Lower leg skin (tissue), 4 donors: ENCODE measurements around the gene FCSK. TPM values are rescaled to one million over a fixed set of nuclear protein-coding genes. Genes with fewer than 3 reads are reported as not detected.

ENCODE experiments used
- DNase-seq, 2 donors: peaks; one replicate each; pipeline ENCODE4 v3.0.0-alpha.2; 2019; ENCODE audit warnings: low spot score in 2 of 2
- H3K4me3 ChIP-seq: fragments of 200-600 bp; sonication (generic); 2 replicates; pipeline ENCODE4 v1.5.1; 2017; ENCODE audit warnings: mild to moderate bottlenecking, low read depth; ENCODE audit not compliant: poor library complexity, severe bottlenecking
- POLR2A ChIP-seq, 2 donors: fragments of 450-650 bp; IDR thresholded peaks; one replicate each; pipeline ENCODE4 v1.6.1; 2016 to 2017; ENCODE audit warnings: antibody characterized with exemption in 2 of 2, mild to moderate bottlenecking in 1 of 2, moderate library complexity in 1 of 2
- WGBS, 2 donors: methylation state at CpG; one replicate each; pipeline ENCODE4 v1.1.5; 2018; 5-methylcytosine and 5-hydroxymethylcytosine counted together
- intact Hi-C: fragments of 100-400 bp; cut with DNase I; formaldehyde crosslinking; loops from one replicate; pipeline ENCODE4 v1.15.0; 2023; ENCODE audit warnings: low total_unique reads
- total RNA-seq, 4 donors: library from RNA; depleted of rRNA; stranded (reverse); fragments of >200 nt; gene quantifications; one replicate each; pipeline ENCODE4 v1.1.0, GENCODE V29; 2016
- TF ChIP-seq, protein P1 (sequence below), 3 donors: fragments of 450-650 bp; IDR thresholded peaks; one replicate each; pipeline ENCODE4 v1.5.1; 2016; ENCODE audit warnings: antibody characterized with exemption in 3 of 3, mild to moderate bottlenecking in 3 of 3, moderate library complexity in 2 of 3

The FCSK gene
- total RNA-seq, 4 donors from 2014 or later, result 17.9 to 31.7 (median 23.4) TPM

DNA sequence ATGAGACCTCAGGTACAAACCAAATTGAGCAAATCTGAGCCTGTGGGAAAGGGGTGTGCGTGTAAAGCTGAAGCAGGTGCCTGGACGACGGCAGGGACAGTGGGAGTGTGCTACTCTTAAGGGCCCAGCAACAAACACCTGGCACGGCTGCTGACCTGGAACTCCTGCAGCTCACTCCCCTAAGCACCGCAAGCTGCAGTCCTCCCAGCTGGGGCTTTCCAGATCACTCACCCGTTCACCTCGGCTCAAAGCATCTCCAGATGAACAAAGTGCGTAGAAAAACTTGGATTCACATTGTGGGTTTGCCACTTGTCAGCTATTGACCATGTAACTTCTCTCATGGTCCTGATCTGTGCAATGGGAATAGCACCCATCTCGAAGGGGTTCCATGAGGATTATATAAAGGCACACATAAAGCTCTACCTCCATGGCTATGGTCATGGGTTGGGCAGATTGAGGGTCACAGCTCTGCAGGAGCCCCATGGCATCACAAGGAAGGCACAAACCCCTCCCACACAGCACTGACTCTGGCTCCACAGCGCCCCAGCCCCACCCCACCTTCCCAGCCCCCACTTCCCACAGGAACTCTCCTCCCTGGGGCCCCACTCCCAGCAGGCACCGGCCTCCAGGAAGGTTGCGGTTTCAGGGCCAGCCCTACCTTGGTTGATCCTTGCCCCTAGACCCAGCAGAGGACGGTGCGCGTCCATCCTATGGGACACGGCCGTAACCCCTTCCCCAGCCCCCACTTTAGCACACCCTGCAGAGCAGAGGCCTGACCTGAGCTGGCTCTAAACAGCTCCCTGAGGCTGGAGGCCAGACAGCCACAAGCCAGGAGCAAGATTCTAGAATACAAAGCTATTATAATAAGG is 37.4 kb upstream of the FCSK start:
- DNase-seq, result no peak
- H3K4me3 ChIP-seq, result no peak overlapping the region
- intact Hi-C loops, result no loop called here
- WGBS, 2 donors, result 90 to 95% methylated on average over 17 of the region's 17 CpGs
- no peak for TF ChIP-seq POLR2A (IDR thresholded peaks at IDR 0.05)
- TF ChIP-seq, protein P1, sequence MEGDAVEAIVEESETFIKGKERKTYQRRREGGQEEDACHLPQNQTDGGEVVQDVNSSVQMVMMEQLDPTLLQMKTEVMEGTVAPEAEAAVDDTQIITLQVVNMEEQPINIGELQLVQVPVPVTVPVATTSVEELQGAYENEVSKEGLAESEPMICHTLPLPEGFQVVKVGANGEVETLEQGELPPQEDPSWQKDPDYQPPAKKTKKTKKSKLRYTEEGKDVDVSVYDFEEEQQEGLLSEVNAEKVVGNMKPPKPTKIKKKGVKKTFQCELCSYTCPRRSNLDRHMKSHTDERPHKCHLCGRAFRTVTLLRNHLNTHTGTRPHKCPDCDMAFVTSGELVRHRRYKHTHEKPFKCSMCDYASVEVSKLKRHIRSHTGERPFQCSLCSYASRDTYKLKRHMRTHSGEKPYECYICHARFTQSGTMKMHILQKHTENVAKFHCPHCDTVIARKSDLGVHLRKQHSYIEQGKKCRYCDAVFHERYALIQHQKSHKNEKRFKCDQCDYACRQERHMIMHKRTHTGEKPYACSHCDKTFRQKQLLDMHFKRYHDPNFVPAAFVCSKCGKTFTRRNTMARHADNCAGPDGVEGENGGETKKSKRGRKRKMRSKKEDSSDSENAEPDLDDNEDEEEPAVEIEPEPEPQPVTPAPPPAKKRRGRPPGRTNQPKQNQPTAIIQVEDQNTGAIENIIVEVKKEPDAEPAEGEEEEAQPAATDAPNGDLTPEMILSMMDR (IDR thresholded peaks at IDR 0.05), result no peak

DNA sequence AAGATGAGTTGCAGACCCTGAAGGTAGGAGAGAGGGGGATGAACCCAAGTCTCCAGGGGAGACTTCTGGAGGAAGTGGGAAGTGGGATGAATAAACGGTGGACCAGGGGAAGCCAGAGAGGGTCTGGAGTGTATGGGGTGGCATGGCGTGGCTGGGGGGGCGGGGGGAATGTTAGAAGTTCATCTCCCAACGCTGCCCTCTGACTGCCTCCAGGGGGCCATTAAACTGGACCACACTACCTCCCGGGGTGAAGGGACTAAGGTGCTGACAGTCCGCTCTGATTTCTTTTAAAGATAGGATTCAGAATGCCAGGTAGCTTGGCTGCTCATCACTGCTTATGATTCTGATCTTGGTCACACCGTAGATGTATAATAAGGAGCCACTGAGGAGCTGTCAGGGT is 36.7 kb upstream of the FCSK start:
- WGBS, 2 donors, result 79 to 83% methylated on average over 7 of the region's 7 CpGs
- TF ChIP-seq, protein P1 (IDR thresholded peaks at IDR 0.05), result no peak
- TF ChIP-seq POLR2A (IDR thresholded peaks at IDR 0.05), result no peak
- intact Hi-C loops, result no loop called here
- no peak for DNase-seq
- no peak overlapping the region for H3K4me3 ChIP-seq

DNA sequence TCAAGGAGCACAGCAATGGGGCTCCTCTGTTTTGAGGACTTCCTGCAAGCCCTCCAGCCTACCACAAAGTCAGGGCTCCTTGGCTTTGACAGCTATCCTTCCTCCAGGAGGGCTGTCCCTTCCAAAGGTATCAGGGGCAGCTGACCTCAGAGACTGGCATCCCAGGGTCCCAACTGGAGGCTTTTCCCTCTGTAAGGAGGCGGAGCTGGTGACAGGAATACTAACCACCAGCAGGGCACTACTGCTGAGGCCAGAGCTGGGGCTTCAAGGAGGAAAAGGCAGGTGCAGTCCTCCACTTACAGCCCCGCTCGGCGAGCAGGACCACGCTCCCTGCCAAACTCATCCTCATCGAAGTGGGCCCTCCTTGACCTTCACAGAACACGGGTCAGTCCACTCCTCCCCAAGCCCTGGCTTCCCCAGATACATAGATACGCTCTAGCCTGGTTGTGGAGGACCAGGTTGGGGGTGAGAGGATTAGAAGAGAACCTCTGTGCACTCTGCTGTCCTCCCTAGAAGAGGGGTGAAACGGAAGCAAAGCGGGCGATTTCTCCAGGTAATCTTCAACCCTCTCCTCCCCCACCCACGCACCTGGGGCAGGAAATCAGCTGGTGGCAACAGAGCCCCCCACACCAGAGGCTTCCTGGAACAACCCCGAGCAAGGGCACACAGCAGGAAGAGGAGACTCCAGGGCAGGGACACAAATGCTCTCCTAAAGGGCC is 36.0 kb upstream of the FCSK start:
- 80 to 88% methylated on average over 12 to 13 of the region's 13 CpGs for WGBS, 2 donors
- intact Hi-C loops, result no loop called here
- no peak for TF ChIP-seq POLR2A (IDR thresholded peaks at IDR 0.05)
- TF ChIP-seq, protein P1 (IDR thresholded peaks at IDR 0.05), result no peak
- H3K4me3 ChIP-seq, result no peak overlapping the region
- DNase-seq, result no peak

DNA sequence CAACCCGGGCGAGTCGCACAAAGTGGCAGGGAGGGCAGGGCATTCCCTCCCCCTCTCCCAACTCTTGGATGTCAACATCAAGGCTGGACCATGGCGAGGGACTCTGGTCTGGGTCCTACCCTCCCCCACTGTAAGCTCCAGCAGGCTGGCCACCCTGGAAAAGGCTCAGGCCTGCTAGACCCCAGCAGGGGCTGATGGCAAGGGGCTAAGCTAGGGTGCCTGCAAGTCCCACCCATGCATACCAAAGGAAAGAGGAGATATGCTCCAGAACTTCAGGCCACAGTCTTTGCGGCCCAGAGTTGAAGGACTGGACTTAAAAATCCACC is 35.4 kb upstream of the FCSK start:
- no peak overlapping the region for H3K4me3 ChIP-seq
- no peak for TF ChIP-seq POLR2A (IDR thresholded peaks at IDR 0.05)
- no peak for DNase-seq
- intact Hi-C loops, result no loop called here
- 68% methylated on average over 5 of the region's 5 CpGs for WGBS, 2 donors

DNA sequence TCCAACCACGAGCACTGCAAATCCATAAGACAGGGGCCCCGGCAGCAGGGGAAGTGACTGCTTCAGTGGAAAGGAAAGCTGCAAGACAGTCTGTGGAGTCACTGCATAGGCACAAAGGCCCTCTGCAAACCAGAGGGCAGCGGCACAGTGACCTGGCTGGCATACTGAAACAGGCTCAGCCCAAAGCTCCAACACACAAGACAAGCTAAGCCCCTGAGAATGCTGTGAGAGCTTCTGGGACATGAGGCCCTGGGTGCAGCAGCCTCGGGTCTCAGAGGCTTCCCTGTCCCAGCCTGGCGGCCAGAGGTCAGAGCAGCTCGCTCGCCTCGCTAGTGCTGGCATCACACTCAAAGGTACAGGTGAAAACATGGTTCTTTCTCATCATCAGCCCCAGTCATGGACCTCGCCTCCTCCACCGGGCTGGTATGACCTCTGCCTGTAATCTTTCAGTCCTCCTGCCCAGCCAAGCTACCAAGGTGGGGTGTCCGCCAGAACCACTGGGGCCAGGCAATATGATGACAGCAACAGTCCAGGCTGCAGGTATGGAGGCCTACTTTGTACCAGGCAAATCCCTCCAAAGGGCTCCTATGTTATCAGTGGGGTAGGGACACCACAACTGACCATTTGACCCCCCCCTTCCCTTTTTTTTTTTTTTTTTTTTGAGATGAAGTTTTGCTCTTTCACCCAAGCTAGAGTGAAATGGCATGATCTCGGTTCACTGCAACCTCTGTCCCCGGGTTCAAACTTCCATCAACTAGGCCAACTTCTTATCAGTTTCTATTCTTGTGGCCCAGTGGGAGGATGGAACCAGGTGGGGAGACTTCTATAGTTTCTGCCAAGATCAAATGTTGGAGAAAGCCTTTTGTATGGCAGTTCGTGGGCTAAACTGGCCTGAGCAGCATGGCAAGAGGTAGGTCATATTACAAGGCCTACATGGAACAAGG is 34.7 kb upstream of the FCSK start:
- no peak for DNase-seq
- H3K4me3 ChIP-seq, result no peak overlapping the region
- TF ChIP-seq POLR2A (IDR thresholded peaks at IDR 0.05), result no peak
- TF ChIP-seq, protein P1 (IDR thresholded peaks at IDR 0.05), result no peak
- 80 to 88% methylated on average over 14 of the region's 14 CpGs for WGBS, 2 donors
- intact Hi-C loops, result no loop called here
